Effector CD8-positive, alpha-beta T cell (primary cell): ENCODE measurements around the gene WDR89.
"Not testable (repeated sequence)": the region's sequence is repeated elsewhere in the genome, so short reads cannot be mapped to it uniquely, and the experiment has no call there.

ENCODE experiments used
- DNase-seq: peaks from one replicate; lab custom pipeline; 2025; lab: John Stamatoyannopoulos, UW

The WDR89 gene

GRCh38 chr14:63596998-63597658, 44.5 kb downstream of the WDR89 start:
- no peak for DNase-seq

- DNase-seq = no peak
Measured at GRCh38 chr14:63594455-63595372, 47.0 kb downstream of the WDR89 start.

GRCh38 chr14:63583046-63583445, 58.6 kb downstream of the WDR89 start:
- DNase-seq = not testable (repeated sequence)

GRCh38 chr14:63581491-63581890, 60.2 kb downstream of the WDR89 start:
- no peak for DNase-seq

- DNase-seq = no peak
Measured at GRCh38 chr14:63578300-63578699, 63.4 kb downstream of the WDR89 start.

GRCh38 chr14:63573581-63573980, 68.1 kb downstream of the WDR89 start:
- no peak for DNase-seq

GRCh38 chr14:63565448-63565847, 76.2 kb downstream of the WDR89 start:
- no peak for DNase-seq

GRCh38 chr14:63564318-63564717, 77.4 kb downstream of the WDR89 start:
- DNase-seq = no peak

- no peak for DNase-seq
Measured at GRCh38 chr14:63563370-63564026, 78.2 kb downstream of the WDR89 start.

GRCh38 chr14:63562405-63562804, 79.3 kb downstream of the WDR89 start:
- DNase-seq = no peak

- DNase-seq = no peak
Measured at GRCh38 chr14:63555572-63555971, 86.1 kb downstream of the WDR89 start.

- DNase-seq = no peak
Measured at GRCh38 chr14:63551332-63551731, 90.3 kb downstream of the WDR89 start.

GRCh38 chr14:63547798-63548335, 93.8 kb downstream of the WDR89 start:
- DNase-seq = no peak
